HEK293 (cell line): ENCODE measurements around the gene EI24.
A peak's percentile ranks its signal among the peaks of the same experiment; 100 is the strongest.

Experiments
- CTCF ChIA-PET: fragments of 350-600 bp; formaldehyde crosslinking; extraction: SDS; loops from one replicate; lab custom pipeline; 2021; ENCODE audit warnings: antibody characterized with exemption; lab: Yijun Ruan, JAX
- POLR2A ChIA-PET: fragments of 300-600 bp; formaldehyde crosslinking; extraction: SDS; loops from one replicate; lab custom pipeline; 2020; ENCODE audit warnings: antibody characterized with exemption, inconsistent platforms; lab: Yijun Ruan, JAX
- H3K27ac ChIP-seq: fragments of 200-500 bp; sonication (Bioruptor generic); 2 replicates; pipeline ENCODE4 v1.5.1; 2014; ENCODE audit warnings: low read depth, low read length, control low read depth, inconsistent platforms; ENCODE audit errors: extremely low read depth
- H3K36me3 ChIP-seq, 2 experiments: fragments of 200-500 bp in 1 of 2; sonication (Bioruptor generic) in 1 of 2; 1 replicate in 1 of 2; 2 replicates in 1 of 2; pipeline ENCODE4 v1.5.1; 2014 to 2017; ENCODE audit warnings: inconsistent platforms in 2 of 2, low read length in 2 of 2; ENCODE audit not compliant: control insufficient read depth in 2 of 2, insufficient read depth in 1 of 2
- H3K4me1 ChIP-seq: fragments of 200-500 bp; sonication (Bioruptor generic); 2 replicates; pipeline ENCODE4 v1.5.1; 2014; ENCODE audit warnings: mild to moderate bottlenecking, low read length, inconsistent platforms; ENCODE audit not compliant: control insufficient read depth, insufficient read depth
- H3K4me3 ChIP-seq: 2 replicates; pipeline ENCODE4 v1.5.1; 2011; ENCODE audit warnings: low read depth, mild to moderate bottlenecking, control low read depth, low read length, moderate library complexity
- H3K9me3 ChIP-seq: fragments of 200-500 bp; sonication (Bioruptor generic); 2 replicates; pipeline ENCODE4 v1.5.1; 2014; ENCODE audit warnings: low read depth, low read length, inconsistent platforms; ENCODE audit not compliant: control insufficient read depth, insufficient read depth
- HOXA7 ChIP-seq: sonication (generic); formaldehyde crosslinking; IDR thresholded peaks from 2 replicates; pipeline ENCODE4 v1.8.1; 2022; ENCODE audit warnings: missing genetic modification reagents, borderline replicate concordance
- MZF1 ChIP-seq: fragments of 450-650 bp; formaldehyde crosslinking; IDR thresholded peaks from 2 replicates; pipeline ENCODE4 v1.5.1; 2017; ENCODE audit warnings: missing biosample characterization, missing genetic modification characterization, borderline replicate concordance
- OSR2 ChIP-seq: fragments of 450-650 bp; formaldehyde crosslinking; IDR thresholded peaks from 2 replicates; pipeline ENCODE4 v1.5.1; 2016; ENCODE audit warnings: missing biosample characterization, missing genetic modification characterization
- PRDM6 ChIP-seq: fragments of 450-650 bp; formaldehyde crosslinking; IDR thresholded peaks from 2 replicates; pipeline ENCODE4 v1.5.1; 2017; ENCODE audit warnings: missing biosample characterization, missing genetic modification characterization
- RBAK ChIP-seq: fragments of 450-650 bp; formaldehyde crosslinking; IDR thresholded peaks from 2 replicates; pipeline ENCODE4 v1.5.1; 2016; ENCODE audit warnings: missing biosample characterization, missing genetic modification characterization
- WT1 ChIP-seq: fragments of 450-650 bp; formaldehyde crosslinking; IDR thresholded peaks from 2 replicates; pipeline ENCODE4 v1.5.1; 2016; ENCODE audit warnings: missing biosample characterization, missing genetic modification characterization
- ZBTB17 ChIP-seq: fragments of 450-650 bp; formaldehyde crosslinking; IDR thresholded peaks from 2 replicates; pipeline ENCODE4 v1.5.1; 2016; ENCODE audit warnings: missing biosample characterization, missing genetic modification characterization
- ZBTB20 ChIP-seq: fragments of 450-650 bp; formaldehyde crosslinking; IDR thresholded peaks from 2 replicates; pipeline ENCODE4 v1.5.1; 2016; ENCODE audit warnings: missing biosample characterization, missing genetic modification characterization
- ZBTB7A ChIP-seq: fragments of 450-650 bp; formaldehyde crosslinking; IDR thresholded peaks from 2 replicates; pipeline ENCODE4 v1.5.1; 2016; ENCODE audit warnings: low read depth, missing biosample characterization, missing genetic modification characterization
- ZFP37 ChIP-seq: fragments of 450-650 bp; formaldehyde crosslinking; IDR thresholded peaks from 2 replicates; pipeline ENCODE4 v1.5.1; 2016; ENCODE audit warnings: missing biosample characterization, missing genetic modification characterization
- ZNF239 ChIP-seq: fragments of 450-650 bp; formaldehyde crosslinking; IDR thresholded peaks from 2 replicates; pipeline ENCODE4 v1.5.1; 2016; ENCODE audit warnings: missing biosample characterization, missing genetic modification characterization
- ZNF24 ChIP-seq: fragments of 450-650 bp; formaldehyde crosslinking; IDR thresholded peaks from 2 replicates; pipeline ENCODE4 v1.5.1; 2016; ENCODE audit warnings: missing biosample characterization, missing genetic modification characterization
- ZNF292 ChIP-seq: fragments of 450-650 bp; formaldehyde crosslinking; IDR thresholded peaks from 2 replicates; pipeline ENCODE4 v1.5.1; 2016; ENCODE audit warnings: low read depth, missing biosample characterization, missing genetic modification characterization, borderline replicate concordance
- ZNF335 ChIP-seq: fragments of 450-650 bp; formaldehyde crosslinking; conservative IDR thresholded peaks from 2 replicates; pipeline ENCODE4 v1.5.1; 2016; ENCODE audit warnings: missing biosample characterization, missing genetic modification characterization
- ZNF366 ChIP-seq: fragments of 450-650 bp; formaldehyde crosslinking; conservative IDR thresholded peaks from 2 replicates; pipeline ENCODE4 v1.5.1; 2016; ENCODE audit warnings: missing biosample characterization, missing genetic modification characterization
- ZNF521 ChIP-seq: fragments of 450-650 bp; formaldehyde crosslinking; IDR thresholded peaks from 2 replicates; pipeline ENCODE4 v1.5.1; 2017; ENCODE audit warnings: missing biosample characterization, mild to moderate bottlenecking, missing genetic modification characterization
- ZNF530 ChIP-seq: fragments of 450-650 bp; formaldehyde crosslinking; IDR thresholded peaks from 2 replicates; pipeline ENCODE4 v1.5.1; 2016; ENCODE audit warnings: low read depth, missing biosample characterization, missing genetic modification characterization
- ZNF660 ChIP-seq: fragments of 450-650 bp; IDR thresholded peaks from 2 replicates; pipeline ENCODE4 v1.5.1; 2018; ENCODE audit warnings: missing biosample characterization, mild to moderate bottlenecking, missing genetic modification characterization
- ZNF692 ChIP-seq: fragments of 450-650 bp; formaldehyde crosslinking; IDR thresholded peaks from 2 replicates; pipeline ENCODE4 v1.5.1; 2016; ENCODE audit warnings: missing biosample characterization, missing genetic modification characterization
- ZNF747 ChIP-seq: fragments of 450-650 bp; formaldehyde crosslinking; IDR thresholded peaks from 2 replicates; pipeline ENCODE4 v1.5.1; 2016; ENCODE audit warnings: missing biosample characterization, missing genetic modification characterization
- TF ChIP-seq, protein P1 (sequence below): fragments of 450-650 bp; formaldehyde crosslinking; IDR thresholded peaks from 2 replicates; pipeline ENCODE4 v1.5.1; 2016; ENCODE audit warnings: missing biosample characterization, missing genetic modification characterization

EI24 gene

DNA sequence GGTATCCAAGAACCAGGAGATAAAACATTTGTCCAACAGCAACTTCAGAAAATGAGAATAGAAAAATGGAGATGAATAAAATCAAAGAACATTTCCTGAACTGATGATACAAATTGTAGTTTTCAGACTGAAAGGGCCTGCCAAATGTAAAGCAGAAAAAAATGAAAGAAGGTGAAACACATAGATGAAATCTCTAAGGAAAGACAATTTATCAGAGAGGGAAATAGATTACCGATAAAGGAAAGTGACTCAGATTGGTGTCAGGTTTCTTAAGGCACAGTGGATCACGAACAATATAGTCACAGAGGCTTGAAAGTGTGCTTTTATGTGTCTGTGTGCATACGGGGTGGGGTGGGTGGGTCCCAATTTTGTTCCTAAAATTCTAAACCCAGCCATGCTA is 19.2 kb downstream of the EI24 start:
- no peaks in the 10 kb centered on the region for H3K4me1 ChIP-seq
- peaks cover 0 to 14% of the 10 kb centered on the region in 2 experiments; a peak in 2 of 3 replicates for H3K36me3 ChIP-seq
- H3K4me3 ChIP-seq: no peak overlapping the region
- TF ChIP-seq PRDM6 (tag by site-specific recombination) (0 out of 2 replicates have a peak, but pooled peaks have one; percentile 25), ZNF366 (tag by site-specific recombination) (peak; percentile 43; the same call in 1 of the 2 replicates), ZBTB17 (tag by site-specific recombination) (peak; percentile 73), ZNF24 (tag by site-specific recombination) (no peak), ZNF521 (tag by site-specific recombination) (no peak), RBAK (tag by site-specific recombination) (no peak), ZBTB7A (no peak), MZF1 (tag by site-specific recombination) (no peak)
- TF ChIP-seq, protein P1, sequence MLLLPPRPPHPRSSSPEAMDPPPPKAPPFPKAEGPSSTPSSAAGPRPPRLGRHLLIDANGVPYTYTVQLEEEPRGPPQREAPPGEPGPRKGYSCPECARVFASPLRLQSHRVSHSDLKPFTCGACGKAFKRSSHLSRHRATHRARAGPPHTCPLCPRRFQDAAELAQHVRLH: no peak
- ChIA-PET CTCF (interaction anchor here (0.6 kb wide), 1 partner anchor 11 kb away, joined by 5 read pairs; no protein-coding TSS in a partner anchor), POLR2A (interaction anchor here (0.7 to 1.2 kb wide), 2 partner anchors 19 to 62 kb away, joined by 3 read pairs; partner anchors contain the start of gene EI24)
- H3K27ac ChIP-seq: no peak overlapping the region
- no peaks in the 10 kb centered on the region for H3K9me3 ChIP-seq

DNA sequence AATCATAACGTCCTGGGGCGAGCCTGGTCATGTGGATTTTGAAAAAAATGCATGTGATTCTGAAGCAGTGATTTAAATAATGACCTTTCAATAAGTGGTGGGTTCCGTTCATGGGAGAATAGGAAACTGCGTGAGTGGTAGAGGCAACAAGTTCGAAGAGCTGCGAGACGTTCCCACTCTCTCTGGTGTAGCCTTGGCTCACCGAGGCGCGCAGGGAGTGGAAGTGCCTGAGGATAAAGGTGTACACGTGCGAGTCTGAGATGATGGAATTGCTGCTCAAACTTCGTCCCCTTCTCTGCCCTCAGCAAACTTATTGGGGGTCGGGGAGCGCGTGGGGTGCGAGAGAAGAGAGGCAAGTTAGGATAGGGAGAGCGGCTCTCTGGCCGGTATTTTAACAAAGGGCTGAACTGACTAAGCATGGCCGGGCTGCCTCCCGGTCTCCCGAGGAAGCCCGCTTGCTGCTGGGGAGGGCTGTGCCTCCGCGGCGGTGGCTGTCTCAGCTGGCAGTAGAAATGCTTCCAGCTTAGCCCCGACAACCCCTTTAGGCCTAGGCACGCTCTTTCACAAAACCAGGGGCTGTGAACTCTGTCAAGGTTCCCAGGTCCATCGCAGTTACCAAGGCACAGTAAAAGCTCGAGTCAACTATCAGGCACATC is 22.5 kb downstream of the EI24 start:
- CTCF ChIA-PET: interaction anchor here (0.5 to 0.6 kb wide), 2 partner anchors 112 to 284 kb away, joined by 3 read pairs; no protein-coding TSS in a partner anchor
- H3K9me3 ChIP-seq: no peaks in the 10 kb centered on the region
- H3K27ac ChIP-seq: peak overlapping the region; percentile 63
- peaks cover 0 to 13% of the 10 kb centered on the region in 2 experiments; a peak in 1 of 3 replicates for H3K36me3 ChIP-seq
- POLR2A ChIA-PET: interaction anchor here (1.0 to 3.9 kb wide), 8 partner anchors 8 to 620 kb away, joined by 3 to 25 read pairs (median 5); partner anchors contain the start of genes CHEK1, EI24, FAM118B and PUS3
- peak overlapping the region; percentile 64 for H3K4me3 ChIP-seq
- no peaks in the 10 kb centered on the region; the same call in 1 of the 2 replicates for H3K4me1 ChIP-seq
- TF ChIP-seq OSR2 (tag by site-specific recombination) (no peak), ZBTB20 (tag by site-specific recombination) (peak; percentile 56), WT1 (tag by site-specific recombination) (no peak), ZNF292 (no peak), ZBTB7A (no peak), ZNF660 (tag by site-specific recombination) (0 out of 2 replicates have a peak, but pooled peaks have one; percentile 11), ZNF530 (tag by site-specific recombination) (no peak), ZFP37 (tag by site-specific recombination) (0 out of 2 replicates have a peak, but pooled peaks have one; percentile 39), ZNF335 (tag by site-specific recombination) (peak; percentile 68), ZNF239 (no peak)
- TF ChIP-seq, all 188 proteins: peak for 4

DNA sequence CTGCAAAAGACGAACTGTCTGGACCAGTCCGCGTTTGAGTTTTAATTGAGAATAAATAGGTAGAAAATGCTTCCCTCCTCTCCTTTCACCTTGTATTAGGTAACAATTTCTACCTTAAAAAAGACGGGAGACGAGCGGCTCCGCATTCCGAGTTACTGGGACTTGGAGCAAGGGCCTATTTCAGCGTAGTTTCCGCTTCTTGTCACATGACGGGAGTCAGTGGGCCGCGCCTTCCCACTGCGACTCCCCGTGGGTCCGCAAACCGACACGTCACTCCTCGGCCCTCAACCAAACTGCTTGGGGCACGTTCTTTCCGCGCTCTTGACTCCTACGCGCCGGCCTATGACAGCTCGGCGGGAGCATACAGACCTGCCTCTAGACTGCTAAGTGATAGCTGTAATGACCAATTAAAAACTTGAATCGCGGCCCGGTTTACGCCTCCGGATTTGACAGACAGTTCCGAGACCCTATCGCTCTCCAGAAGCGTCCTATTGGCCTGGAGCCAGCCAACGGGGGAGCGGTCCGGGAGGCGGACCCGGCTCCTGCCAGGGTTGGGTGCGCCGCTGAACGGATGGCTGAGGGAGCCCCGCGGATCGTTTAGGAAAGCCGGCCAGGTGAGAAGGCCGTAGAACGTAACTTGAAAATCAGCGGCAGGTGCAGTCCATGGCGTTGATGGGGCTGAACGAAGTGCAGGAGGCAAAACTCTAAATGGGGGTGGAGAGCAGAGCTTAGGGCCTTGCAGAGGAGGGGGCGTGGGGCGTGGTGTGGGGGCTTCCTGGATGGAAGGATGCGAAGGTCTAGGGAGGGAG is 23.2 kb downstream of the EI24 start, which contains the start of gene STT3A:
TSS of gene STT3A (plus strand) at position 548 of the 809 bp plus-strand sequence. CDS start 3,064 bp downstream, outside the sequence.
- peak within 1 kb of the TSS; percentile 63 for H3K27ac ChIP-seq
- no peaks in the 10 kb centered on the region; the same call in 1 of the 2 replicates for H3K4me1 ChIP-seq
- H3K9me3 ChIP-seq: no peaks in the 10 kb centered on the region
- POLR2A ChIA-PET: interaction anchor here (0.6 to 3.9 kb wide), 11 partner anchors 9 to 619 kb away, joined by 3 to 25 read pairs (median 3); partner anchors contain the start of genes CHEK1, EI24, FAM118B and PUS3
- CTCF ChIA-PET: interaction anchor here (0.5 to 0.6 kb wide), 2 partner anchors 113 to 283 kb away, joined by 3 read pairs; no protein-coding TSS in a partner anchor
- H3K4me3 ChIP-seq: peak within 1 kb of the TSS; percentile 91
- peaks cover 4 to 21% of the 10 kb centered on the region in 2 experiments; a peak in 2 of 3 replicates for H3K36me3 ChIP-seq
- TF ChIP-seq ZNF747 (tag by site-specific recombination) (no peak), ZNF692 (no peak; the same call in 1 of the 2 replicates), HOXA7 (CRISPR knock-in tag) (no peak)
